PC-3 (cell line): ENCODE results near the gene ASCL1.

ENCODE experiments used
- EZH2phosphoT487 ChIP-seq: fragments of 300-600 bp; sonication (generic); IDR thresholded peaks from 2 replicates; pipeline ENCODE4 v1.6.1; 2018; ENCODE audit warnings: mild to moderate bottlenecking, antibody characterized with exemption, low read length, borderline replicate concordance
- TF ChIP-seq, protein P1 (sequence below): fragments of 300-600 bp; sonication (generic); conservative IDR thresholded peaks from 2 replicates; pipeline ENCODE4 v1.5.1; 2017; ENCODE audit warnings: antibody characterized with exemption, low read depth, mild to moderate bottlenecking, low read length

DNA sequence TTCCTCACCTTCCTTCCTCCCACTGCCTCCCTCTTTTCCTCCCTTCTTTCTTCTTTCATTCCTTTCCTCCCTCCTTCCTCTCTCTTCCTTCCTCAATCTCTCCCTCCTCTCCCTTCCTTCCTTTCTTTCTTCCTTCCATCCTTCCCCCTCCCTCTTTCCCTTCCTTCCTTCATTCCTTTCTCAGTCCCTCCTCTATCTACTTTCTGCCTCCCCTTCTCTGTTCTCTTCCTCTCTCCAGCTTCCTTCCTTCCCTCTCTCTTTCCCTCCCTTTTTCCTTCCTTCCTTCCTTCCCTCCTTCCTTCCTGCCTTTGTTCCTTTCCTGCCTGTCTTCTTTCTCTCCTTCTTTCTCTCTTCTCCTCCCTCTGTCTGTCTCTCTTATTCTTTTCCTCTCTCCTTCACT lies 16.1 kb downstream of the ASCL1 start:
- TF ChIP-seq, protein P1, sequence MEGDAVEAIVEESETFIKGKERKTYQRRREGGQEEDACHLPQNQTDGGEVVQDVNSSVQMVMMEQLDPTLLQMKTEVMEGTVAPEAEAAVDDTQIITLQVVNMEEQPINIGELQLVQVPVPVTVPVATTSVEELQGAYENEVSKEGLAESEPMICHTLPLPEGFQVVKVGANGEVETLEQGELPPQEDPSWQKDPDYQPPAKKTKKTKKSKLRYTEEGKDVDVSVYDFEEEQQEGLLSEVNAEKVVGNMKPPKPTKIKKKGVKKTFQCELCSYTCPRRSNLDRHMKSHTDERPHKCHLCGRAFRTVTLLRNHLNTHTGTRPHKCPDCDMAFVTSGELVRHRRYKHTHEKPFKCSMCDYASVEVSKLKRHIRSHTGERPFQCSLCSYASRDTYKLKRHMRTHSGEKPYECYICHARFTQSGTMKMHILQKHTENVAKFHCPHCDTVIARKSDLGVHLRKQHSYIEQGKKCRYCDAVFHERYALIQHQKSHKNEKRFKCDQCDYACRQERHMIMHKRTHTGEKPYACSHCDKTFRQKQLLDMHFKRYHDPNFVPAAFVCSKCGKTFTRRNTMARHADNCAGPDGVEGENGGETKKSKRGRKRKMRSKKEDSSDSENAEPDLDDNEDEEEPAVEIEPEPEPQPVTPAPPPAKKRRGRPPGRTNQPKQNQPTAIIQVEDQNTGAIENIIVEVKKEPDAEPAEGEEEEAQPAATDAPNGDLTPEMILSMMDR: no peak
- no peak for TF ChIP-seq EZH2phosphoT487
